Fibroblast of lung (primary cell): ENCODE results near the gene APLF.

Source experiments
- CTCF ChIP-seq, 2 donors: IDR thresholded peaks in 1 of 2; conservative IDR thresholded peaks in 1 of 2; 1 replicate in 1 of 2; 2 replicates in 1 of 2; pipeline ENCODE4 v1.5.1; 2011 to 2012; ENCODE audit warnings: low read length in 2 of 2, control low read depth in 1 of 2, inconsistent platforms in 1 of 2, low read depth in 1 of 2, mild to moderate bottlenecking in 1 of 2
- EZH2 ChIP-seq: IDR thresholded peaks from 2 replicates; pipeline ENCODE4 v1.5.1; 2012; ENCODE audit warnings: low read length, control low read depth, mild to moderate bottlenecking; ENCODE audit errors: missing control alignments

DNA sequence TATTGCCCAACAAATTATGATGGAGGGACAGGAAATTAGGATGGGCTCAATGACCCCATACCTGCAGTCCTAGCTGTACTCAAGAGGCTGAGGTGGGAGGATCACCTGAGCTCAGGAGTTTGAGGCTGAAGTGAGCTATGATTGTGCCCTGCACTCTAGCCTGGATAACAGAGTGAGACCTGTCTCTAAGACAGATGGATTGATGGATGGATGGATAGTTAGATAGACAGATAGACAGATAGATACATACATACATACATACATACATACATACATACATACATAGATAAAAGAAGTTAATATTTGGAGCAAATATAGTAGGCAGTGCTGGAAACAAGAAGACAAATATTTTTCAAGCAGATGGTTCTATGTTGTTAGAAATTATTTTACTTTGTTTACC lies 97.9 kb downstream of the APLF start:
- TF ChIP-seq CTCF (conservative IDR thresholded peaks at IDR 0.05 in 1 of 2, IDR thresholded peaks at IDR 0.05 in 1 of 2; ENCODE audit: low read depth in 1 of 2, low read length in 2 of 2) (no peak), EZH2 (no peak)
